NB4 (cell line): ENCODE measurements around the gene PTPN9.
"Not testable (repeated sequence)": the region's sequence is repeated elsewhere in the genome, so short reads cannot be mapped to it uniquely, and the experiment has no call there.

Experiments used
- DNase-seq: peaks from one replicate; pipeline ENCODE4 v3.0.0; 2010; ENCODE audit warnings: low read depth
- H3K4me3 ChIP-seq: one replicate; pipeline ENCODE4 v1.5.1; 2011; ENCODE audit warnings: mild to moderate bottlenecking, low read depth, low read length, moderate library complexity
- MYC ChIP-seq: IDR thresholded peaks from 2 replicates; pipeline ENCODE4 v1.6.1; 2011; ENCODE audit warnings: low read depth, low read length
- POLR2A ChIP-seq: IDR thresholded peaks from 2 replicates; pipeline ENCODE4 v1.6.1; 2011; ENCODE audit warnings: mild to moderate bottlenecking; ENCODE audit not compliant: insufficient read length; ENCODE audit errors: extremely low read depth
- TF ChIP-seq, protein P1 (sequence below): IDR thresholded peaks from 2 replicates; pipeline ENCODE4 v1.6.1; 2011; ENCODE audit warnings: low read depth, low read length
- TF ChIP-seq, protein P2 (sequence below): IDR thresholded peaks from one replicate; pipeline ENCODE4 v1.5.1; 2012; ENCODE audit warnings: low read depth, low read length

The PTPN9 gene

DNA sequence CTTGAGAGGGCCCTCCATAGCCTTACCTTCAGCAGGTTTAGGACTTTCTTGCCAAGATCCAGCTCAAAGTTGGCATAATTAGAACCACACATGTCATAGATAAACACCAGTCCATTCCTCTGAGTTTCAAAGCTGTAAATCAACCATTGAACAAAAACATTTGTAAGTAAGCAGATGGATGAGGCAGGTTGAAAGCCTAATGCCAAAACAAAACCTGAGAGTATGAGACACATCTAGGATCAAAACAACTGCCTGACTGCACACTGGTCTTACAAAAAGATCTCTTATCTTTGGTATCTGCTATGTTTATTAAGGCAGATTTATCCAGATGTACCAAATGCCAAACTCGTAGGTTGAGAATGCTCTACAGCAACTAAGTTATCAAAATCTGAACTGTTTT, 61.9 kb downstream of the PTPN9 start:
- H3K4me3 ChIP-seq, result no peak overlapping the region
- no peak for DNase-seq
- TF ChIP-seq POLR2A, result no peak
- TF ChIP-seq MYC, result no peak
- TF ChIP-seq, protein P1, sequence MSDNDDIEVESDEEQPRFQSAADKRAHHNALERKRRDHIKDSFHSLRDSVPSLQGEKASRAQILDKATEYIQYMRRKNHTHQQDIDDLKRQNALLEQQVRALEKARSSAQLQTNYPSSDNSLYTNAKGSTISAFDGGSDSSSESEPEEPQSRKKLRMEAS, result no peak
- TF ChIP-seq, protein P2, sequence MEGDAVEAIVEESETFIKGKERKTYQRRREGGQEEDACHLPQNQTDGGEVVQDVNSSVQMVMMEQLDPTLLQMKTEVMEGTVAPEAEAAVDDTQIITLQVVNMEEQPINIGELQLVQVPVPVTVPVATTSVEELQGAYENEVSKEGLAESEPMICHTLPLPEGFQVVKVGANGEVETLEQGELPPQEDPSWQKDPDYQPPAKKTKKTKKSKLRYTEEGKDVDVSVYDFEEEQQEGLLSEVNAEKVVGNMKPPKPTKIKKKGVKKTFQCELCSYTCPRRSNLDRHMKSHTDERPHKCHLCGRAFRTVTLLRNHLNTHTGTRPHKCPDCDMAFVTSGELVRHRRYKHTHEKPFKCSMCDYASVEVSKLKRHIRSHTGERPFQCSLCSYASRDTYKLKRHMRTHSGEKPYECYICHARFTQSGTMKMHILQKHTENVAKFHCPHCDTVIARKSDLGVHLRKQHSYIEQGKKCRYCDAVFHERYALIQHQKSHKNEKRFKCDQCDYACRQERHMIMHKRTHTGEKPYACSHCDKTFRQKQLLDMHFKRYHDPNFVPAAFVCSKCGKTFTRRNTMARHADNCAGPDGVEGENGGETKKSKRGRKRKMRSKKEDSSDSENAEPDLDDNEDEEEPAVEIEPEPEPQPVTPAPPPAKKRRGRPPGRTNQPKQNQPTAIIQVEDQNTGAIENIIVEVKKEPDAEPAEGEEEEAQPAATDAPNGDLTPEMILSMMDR, result no peak

GRCh38 chr15:75508840-75509532, 70.1 kb downstream of the PTPN9 start:
- TF ChIP-seq, protein P1, result no peak
- TF ChIP-seq, protein P2, result peak; percentile 61
- TF ChIP-seq POLR2A, result no peak
- peak; percentile 57 for DNase-seq
- H3K4me3 ChIP-seq, result no peak overlapping the region

- TF ChIP-seq, protein P2, result no peak
- TF ChIP-seq POLR2A, result no peak
- TF ChIP-seq, protein P1, result no peak
- TF ChIP-seq MYC, result no peak
- no peak for DNase-seq
- H3K4me3 ChIP-seq, result no peak overlapping the region
Measured at GRCh38 chr15:75502360-75502759, 76.8 kb downstream of the PTPN9 start.

DNA sequence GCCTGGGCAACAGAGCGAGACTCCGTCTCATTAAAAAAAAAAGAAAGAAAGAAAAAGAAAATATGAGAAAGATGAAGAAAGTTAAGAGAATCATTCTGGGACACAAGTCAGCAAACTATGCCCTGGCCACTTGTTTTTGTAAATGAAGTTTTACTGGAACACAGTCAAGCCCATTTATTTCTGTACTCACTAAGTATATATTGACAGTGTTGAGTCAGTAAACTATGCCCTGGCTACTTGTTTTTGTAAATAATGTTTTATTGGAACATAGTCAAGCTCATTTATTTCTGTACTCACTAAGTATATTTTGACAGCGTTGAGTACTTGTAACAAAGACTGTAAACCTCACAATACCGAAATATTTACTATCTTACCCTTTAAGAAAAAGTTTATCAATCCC, 85.4 kb downstream of the PTPN9 start:
- DNase-seq, result no peak
- no peak overlapping the region for H3K4me3 ChIP-seq
- TF ChIP-seq MYC, result no peak
- no peak for TF ChIP-seq POLR2A
- TF ChIP-seq, protein P1, result no peak
- TF ChIP-seq, protein P2, result no peak

- no peak for TF ChIP-seq MYC
- TF ChIP-seq, protein P1, result no peak
- TF ChIP-seq, protein P2, result no peak
- TF ChIP-seq POLR2A, result no peak
- no peak for DNase-seq
- H3K4me3 ChIP-seq, result no peak overlapping the region
Measured at GRCh38 chr15:75483961-75484360, 95.2 kb downstream of the PTPN9 start.

GRCh38 chr15:75483556-75483955, 95.6 kb downstream of the PTPN9 start:
- DNase-seq, H3K4me3 ChIP-seq: not testable (repeated sequence)
